Rectal smooth muscle tissue (tissue), 1 donor: ENCODE results near the gene DCAF6.

Source experiments
- H3K27ac ChIP-seq: one replicate; pipeline ENCODE4 v1.7.0; 2013; ENCODE audit warnings: low read depth, low read length, inconsistent platforms
- H3K27me3 ChIP-seq: one replicate; pipeline ENCODE4 v1.7.0; 2013; ENCODE audit warnings: low read length; ENCODE audit not compliant: control insufficient read depth, insufficient read depth
- H3K36me3 ChIP-seq: one replicate; pipeline ENCODE4 v1.7.0; 2013; ENCODE audit warnings: low read length; ENCODE audit not compliant: control insufficient read depth, insufficient read depth
- H3K4me1 ChIP-seq: one replicate; pipeline ENCODE4 v1.7.0; 2013; ENCODE audit warnings: low read length; ENCODE audit not compliant: control insufficient read depth, insufficient read depth
- H3K4me3 ChIP-seq: one replicate; pipeline ENCODE4 v1.7.0; 2013; ENCODE audit warnings: low read length
- H3K9ac ChIP-seq: one replicate; pipeline ENCODE4 v1.7.0; 2013; ENCODE audit warnings: low read length

DCAF6 gene

GRCh38 chr1:167943541-167943940 lies 7.1 kb downstream of the DCAF6 start:
- H3K9ac ChIP-seq: no peak overlapping the region
- H3K27me3 ChIP-seq: no peaks in the 10 kb centered on the region
- H3K4me1 ChIP-seq: peaks cover 2% of the 10 kb centered on the region
- H3K27ac ChIP-seq: peak overlapping the region; percentile 40
- no peaks in the 10 kb centered on the region for H3K36me3 ChIP-seq
- no peak overlapping the region for H3K4me3 ChIP-seq

DNA sequence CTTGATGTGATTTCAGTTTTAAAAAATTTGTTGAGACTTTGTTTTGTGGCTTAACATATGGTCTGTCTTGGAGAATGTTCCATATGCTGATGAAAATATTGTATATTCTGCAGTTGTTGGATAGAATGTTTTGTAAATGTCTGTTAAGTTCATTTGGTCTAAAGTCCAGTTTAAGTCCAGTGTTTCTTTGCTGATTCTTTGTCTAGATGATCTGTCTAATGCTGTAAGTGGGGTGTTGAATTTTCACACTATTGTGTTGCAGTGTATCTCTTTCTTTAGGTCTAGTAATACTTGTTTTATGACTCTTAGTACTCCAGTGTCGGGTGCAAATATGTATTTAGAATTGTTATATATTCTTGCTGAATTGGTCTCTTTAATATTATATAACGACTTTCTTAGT lies 11.2 kb downstream of the DCAF6 start:
- Histone ChIP-seq H3K27me3 (no peaks in the 10 kb centered on the region), H3K36me3 (no peaks in the 10 kb centered on the region), H3K27ac (no peak overlapping the region), H3K9ac (no peak overlapping the region), H3K4me3 (no peak overlapping the region), H3K4me1 (no peaks in the 10 kb centered on the region)

- Histone ChIP-seq H3K4me1 (no peaks in the 10 kb centered on the region), H3K27me3 (no peaks in the 10 kb centered on the region), H3K36me3 (peaks cover 5% of the 10 kb centered on the region), H3K9ac (no peak overlapping the region), H3K4me3 (no peak overlapping the region), H3K27ac (no peak overlapping the region)
Observed at GRCh38 chr1:167949785-167950184, 13.3 kb downstream of the DCAF6 start.

GRCh38 chr1:167950569-167950968 lies 14.1 kb downstream of the DCAF6 start:
- Histone ChIP-seq H3K4me3 (no peak overlapping the region), H3K36me3 (peaks cover 5% of the 10 kb centered on the region), H3K27me3 (no peaks in the 10 kb centered on the region), H3K27ac (no peak overlapping the region), H3K4me1 (no peaks in the 10 kb centered on the region), H3K9ac (no peak overlapping the region)

GRCh38 chr1:167955915-167956314 lies 19.4 kb downstream of the DCAF6 start:
- Histone ChIP-seq H3K4me3 (no peak overlapping the region), H3K9ac (no peak overlapping the region), H3K4me1 (no peaks in the 10 kb centered on the region), H3K27me3 (no peaks in the 10 kb centered on the region), H3K36me3 (peaks cover 5% of the 10 kb centered on the region), H3K27ac (no peak overlapping the region)

DNA sequence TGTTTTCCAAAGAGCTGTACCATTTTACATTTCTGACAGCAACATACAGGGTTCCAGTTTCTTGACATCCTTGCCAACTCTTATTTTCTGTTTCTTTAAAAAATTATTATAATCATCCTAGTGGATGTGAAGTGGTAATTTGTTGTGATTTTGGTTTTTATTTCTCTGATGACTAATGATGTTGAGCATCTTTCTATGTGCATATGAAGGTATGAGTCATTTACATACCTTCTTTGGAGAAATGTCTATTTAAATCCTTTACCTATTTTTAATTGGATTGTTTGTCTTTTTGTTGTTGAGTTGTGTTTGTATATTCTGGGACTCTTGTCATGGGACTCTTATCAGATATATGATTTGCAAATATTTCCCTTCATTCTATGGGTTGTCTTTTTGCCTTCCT lies 21.2 kb downstream of the DCAF6 start:
- H3K9ac ChIP-seq: no peak overlapping the region
- peaks cover 5% of the 10 kb centered on the region for H3K36me3 ChIP-seq
- no peak overlapping the region for H3K4me3 ChIP-seq
- H3K4me1 ChIP-seq: no peaks in the 10 kb centered on the region
- no peaks in the 10 kb centered on the region for H3K27me3 ChIP-seq
- H3K27ac ChIP-seq: no peak overlapping the region

GRCh38 chr1:167964646-167965045 lies 28.2 kb downstream of the DCAF6 start:
- Histone ChIP-seq H3K27me3 (no peaks in the 10 kb centered on the region), H3K4me3 (no peak overlapping the region), H3K9ac (no peak overlapping the region), H3K27ac (no peak overlapping the region), H3K4me1 (no peaks in the 10 kb centered on the region), H3K36me3 (no peaks in the 10 kb centered on the region)

DNA sequence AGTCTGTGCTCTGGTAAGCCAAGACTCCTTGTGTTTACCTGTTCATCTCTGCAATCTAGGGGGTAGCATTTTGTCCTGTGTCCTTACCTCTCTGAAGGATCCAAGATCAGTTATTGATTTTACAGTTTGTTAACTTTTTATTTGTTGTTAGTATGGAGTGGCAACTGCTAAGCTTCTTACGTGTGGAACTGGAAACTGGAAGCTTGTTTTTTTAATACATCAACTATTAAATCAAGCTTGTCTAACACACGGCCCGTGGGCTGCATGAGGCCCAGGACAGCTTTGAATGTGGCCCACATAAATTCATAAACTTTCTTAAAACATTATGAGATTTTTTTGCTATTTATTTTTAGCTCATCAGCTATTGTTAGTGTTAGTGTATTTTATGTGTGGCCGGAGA lies 29.6 kb downstream of the DCAF6 start:
- H3K27me3 ChIP-seq: no peaks in the 10 kb centered on the region
- no peak overlapping the region for H3K4me3 ChIP-seq
- H3K9ac ChIP-seq: no peak overlapping the region
- no peaks in the 10 kb centered on the region for H3K36me3 ChIP-seq
- H3K4me1 ChIP-seq: no peaks in the 10 kb centered on the region
- H3K27ac ChIP-seq: no peak overlapping the region

- peaks cover 2% of the 10 kb centered on the region for H3K36me3 ChIP-seq
Observed at GRCh38 chr1:167968569-167968968, 32.1 kb downstream of the DCAF6 start.

DNA sequence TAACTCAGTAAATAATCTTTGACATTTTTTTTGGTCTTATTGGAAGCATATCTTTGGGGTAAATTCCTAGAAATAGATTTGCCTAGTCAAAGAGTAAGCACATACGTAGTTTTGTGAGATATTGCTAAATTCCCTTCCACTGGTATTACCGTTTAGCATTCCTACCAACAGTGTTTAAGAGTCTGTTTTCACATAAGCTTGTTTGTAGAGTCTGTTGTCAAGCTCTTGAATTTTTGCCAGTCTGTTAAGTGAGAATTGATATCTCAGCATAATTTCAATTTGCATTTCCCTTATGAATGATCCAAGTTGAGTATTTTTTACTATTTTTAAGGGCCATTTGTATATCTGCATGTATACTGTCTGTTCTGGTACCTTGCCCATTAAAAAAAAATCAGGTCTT lies 37.3 kb downstream of the DCAF6 start:
- peaks cover 5% of the 10 kb centered on the region for H3K36me3 ChIP-seq
- H3K27ac ChIP-seq: no peak overlapping the region
- peaks cover 5% of the 10 kb centered on the region for H3K4me1 ChIP-seq
- no peaks in the 10 kb centered on the region for H3K27me3 ChIP-seq
- H3K9ac ChIP-seq: no peak overlapping the region
- no peak overlapping the region for H3K4me3 ChIP-seq

More at GRCh38 chr1:167968569-167968968, 32.1 kb downstream of the DCAF6 start:
- Histone ChIP-seq H3K9ac (no peak overlapping the region), H3K4me1 (peaks cover 5% of the 10 kb centered on the region), H3K27ac (no peak overlapping the region), H3K4me3 (no peak overlapping the region), H3K27me3 (no peaks in the 10 kb centered on the region)

DNA sequence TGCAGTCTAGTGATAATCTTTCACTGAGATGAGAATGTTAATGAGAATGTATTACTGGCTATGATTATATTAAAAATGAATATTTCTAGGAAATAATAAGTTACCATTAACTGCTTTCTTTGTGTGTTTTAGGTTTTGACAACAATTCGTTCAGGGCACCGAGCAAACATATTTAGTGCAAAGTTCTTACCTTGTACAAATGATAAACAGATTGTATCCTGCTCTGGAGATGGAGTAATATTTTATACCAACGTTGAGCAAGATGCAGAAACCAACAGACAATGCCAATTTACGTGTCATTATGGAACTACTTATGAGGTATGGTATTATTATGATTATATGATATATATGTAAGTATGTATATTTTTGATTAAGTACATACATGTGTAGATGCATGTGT lies 38.2 kb downstream of the DCAF6 start:
- peaks cover 5% of the 10 kb centered on the region for H3K36me3 ChIP-seq
- peaks cover 5% of the 10 kb centered on the region for H3K4me1 ChIP-seq
- no peak overlapping the region for H3K9ac ChIP-seq
- no peaks in the 10 kb centered on the region for H3K27me3 ChIP-seq
- no peak overlapping the region for H3K4me3 ChIP-seq
- H3K27ac ChIP-seq: no peak overlapping the region

- Histone ChIP-seq H3K9ac (no peak overlapping the region), H3K36me3 (peaks cover 5% of the 10 kb centered on the region), H3K4me1 (peaks cover 5% of the 10 kb centered on the region), H3K27ac (no peak overlapping the region), H3K4me3 (no peak overlapping the region), H3K27me3 (no peaks in the 10 kb centered on the region)
Observed at GRCh38 chr1:167977245-167977644, 40.8 kb downstream of the DCAF6 start.

DNA sequence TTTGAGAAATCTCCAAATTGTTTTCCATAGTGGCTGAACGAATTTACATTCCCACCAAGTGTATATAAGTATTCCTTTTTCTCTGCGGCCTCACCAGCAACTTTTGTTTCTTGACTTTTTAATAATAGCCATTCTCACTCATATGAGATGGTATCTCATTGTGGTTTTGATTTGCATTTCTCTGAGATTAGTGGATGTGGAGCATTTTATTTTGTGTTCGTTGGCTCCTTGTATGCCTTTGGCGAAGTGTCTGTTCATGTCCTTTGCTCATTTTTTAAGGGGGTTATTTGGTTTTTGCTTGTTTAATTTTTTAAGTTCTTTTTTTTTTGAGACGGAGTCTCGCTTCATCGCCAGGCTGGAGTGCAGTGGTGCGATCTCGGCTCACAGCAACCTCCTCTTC lies 45.5 kb downstream of the DCAF6 start:
- H3K27ac ChIP-seq: no peak overlapping the region
- no peaks in the 10 kb centered on the region for H3K27me3 ChIP-seq
- no peak overlapping the region for H3K4me3 ChIP-seq
- no peaks in the 10 kb centered on the region for H3K4me1 ChIP-seq
- no peak overlapping the region for H3K9ac ChIP-seq
- H3K36me3 ChIP-seq: no peaks in the 10 kb centered on the region
